Measurements from ENCODE around the gene CORO1C.

GRCh38 chr12:108599948-108600701 lies 131.2 kb downstream of the CORO1C start:
- TF ChIP-seq CTCF (conservative IDR thresholded peaks at IDR 0.05; ENCODE audit: low read depth, low read length) (no peak), EZH2 (IDR thresholded peaks at IDR 0.05; ENCODE audit: borderline replicate concordance, low read depth, low read length, poor library complexity, severe bottlenecking) (no peak)
